HuH-7 (cell line): ENCODE data around the gene EXPH5.

Experiments used
- DNase-seq: peaks from one replicate; pipeline ENCODE4 v3.0.0; 2011; ENCODE audit warnings: low spot score

The EXPH5 gene

GRCh38 chr11:108466405-108466804, 127.2 kb downstream of the EXPH5 start:
- DNase-seq = no peak
